ENCODE data around the gene OTOL1.
"Not testable (repeated sequence)": the region's sequence is repeated elsewhere in the genome, so short reads cannot be mapped to it uniquely, and the experiment has no call there.

The OTOL1 gene

GRCh38 chr3:161496508-161496907 lies at the start of gene OTOL1:
Gene OTOL1, plus strand, starts transcription at chr3:161496808. Its CDS starts 0 bp downstream, at chr3:161496808.
- DNase-seq: no peak

GRCh38 chr3:161449785-161450184 lies 46.8 kb upstream of the OTOL1 start:
- no peak for DNase-seq

- no peak for DNase-seq
Measured at GRCh38 chr3:161452179-161452578, 44.4 kb upstream of the OTOL1 start.

DNA sequence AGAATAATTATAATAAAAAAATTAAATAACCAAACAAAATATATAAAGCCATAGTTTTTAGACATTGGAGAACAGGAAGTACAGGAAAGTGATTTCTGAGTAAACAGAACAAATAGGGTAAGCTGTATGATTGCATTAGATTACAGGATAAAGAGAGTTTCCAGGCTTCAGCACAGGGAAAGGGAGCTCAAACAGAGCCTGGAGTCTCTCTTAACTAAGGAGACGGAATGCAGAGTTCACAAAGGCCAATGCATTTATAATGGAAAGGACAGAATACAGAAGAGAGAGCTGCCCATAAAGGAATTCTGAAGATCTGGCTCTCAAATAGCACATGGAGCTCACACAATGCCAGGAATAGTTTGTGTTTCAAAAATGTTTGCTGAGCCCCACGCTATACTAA lies 42.0 kb upstream of the OTOL1 start:
- DNase-seq: no peak

- DNase-seq: no peak
Measured at GRCh38 chr3:161455962-161456361, 40.6 kb upstream of the OTOL1 start.

GRCh38 chr3:161462138-161462537 lies 34.5 kb upstream of the OTOL1 start:
- DNase-seq: no peak

DNA sequence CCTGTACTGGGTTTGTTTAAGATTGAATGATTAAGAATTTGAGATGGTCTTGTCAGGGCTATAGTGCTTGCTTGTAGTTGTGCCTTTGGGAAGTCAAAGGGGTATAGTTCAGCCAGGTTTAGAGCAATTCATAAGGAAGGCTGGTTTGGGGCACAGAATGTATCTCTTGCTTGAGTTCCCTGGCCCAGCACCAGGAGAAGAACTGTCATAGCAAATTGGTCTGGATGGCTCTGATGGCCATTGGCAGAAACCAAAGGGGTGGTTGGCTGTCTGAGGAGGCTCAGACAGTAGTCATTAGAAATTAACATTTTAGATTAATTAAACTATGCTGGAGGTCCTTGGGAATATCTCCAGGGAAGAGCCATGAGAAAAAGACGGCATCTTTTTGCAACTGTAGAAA lies 25.4 kb upstream of the OTOL1 start:
- DNase-seq: no peak

DNA sequence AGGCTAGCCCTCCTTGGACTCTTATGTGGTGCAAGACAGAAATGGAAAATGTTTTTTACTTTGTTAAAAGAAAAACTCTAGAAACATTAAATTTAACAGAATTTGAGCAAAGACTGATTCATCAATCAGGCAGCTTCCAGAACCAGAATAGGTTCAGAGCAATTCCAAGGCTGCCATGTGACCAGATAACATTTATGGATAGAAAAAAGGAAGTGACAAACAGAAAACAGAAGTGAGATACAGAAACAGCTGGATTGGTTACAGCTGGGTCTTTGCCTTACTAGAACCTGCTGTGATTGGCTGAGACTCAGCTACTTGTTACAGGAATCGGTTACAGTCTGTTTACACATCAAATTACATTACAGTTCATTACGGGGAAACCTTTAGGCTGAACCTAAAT lies 22.5 kb upstream of the OTOL1 start:
- DNase-seq: peak; percentile 67

DNA sequence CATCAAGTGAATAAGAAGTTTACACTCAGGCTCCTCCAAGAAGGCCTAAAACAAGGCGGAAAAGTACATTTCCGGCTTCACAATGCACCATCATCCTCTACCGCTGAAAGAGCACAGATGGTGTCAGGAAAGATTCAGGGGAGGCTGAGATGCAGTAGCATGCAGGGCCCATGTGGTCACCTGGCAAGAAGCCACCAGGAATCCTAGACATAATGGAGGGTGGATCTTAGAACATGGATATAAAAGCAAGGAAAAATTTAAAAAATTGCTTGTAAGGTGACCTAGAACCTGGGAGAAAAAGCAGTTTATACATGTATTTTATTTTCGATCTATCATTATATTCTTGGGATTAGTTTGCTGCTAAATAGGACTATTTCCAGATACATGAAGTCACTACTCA lies 21.9 kb upstream of the OTOL1 start:
- peak; percentile 91 for DNase-seq

GRCh38 chr3:161475206-161475605 lies 21.4 kb upstream of the OTOL1 start:
- no peak for DNase-seq

DNA sequence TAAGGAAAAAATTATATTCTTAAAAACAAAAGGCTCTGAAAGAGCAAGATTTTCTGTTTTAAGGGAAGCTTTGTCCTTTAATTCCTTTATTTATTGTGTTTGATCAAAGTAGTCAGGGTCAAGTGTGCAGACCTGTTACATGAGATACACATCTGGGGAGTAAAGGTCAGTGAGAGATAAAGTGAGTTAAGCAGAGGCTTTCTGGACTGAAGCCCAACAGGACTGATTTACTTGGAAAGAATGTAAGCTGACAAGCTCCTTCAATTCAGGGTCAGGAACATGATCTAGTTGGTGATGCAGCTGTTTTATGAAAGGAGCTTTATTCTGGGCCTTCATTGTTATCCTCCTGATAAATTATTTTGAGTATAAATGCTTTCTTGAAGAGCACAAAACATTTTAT lies 20.7 kb upstream of the OTOL1 start:
- no peak for DNase-seq

DNA sequence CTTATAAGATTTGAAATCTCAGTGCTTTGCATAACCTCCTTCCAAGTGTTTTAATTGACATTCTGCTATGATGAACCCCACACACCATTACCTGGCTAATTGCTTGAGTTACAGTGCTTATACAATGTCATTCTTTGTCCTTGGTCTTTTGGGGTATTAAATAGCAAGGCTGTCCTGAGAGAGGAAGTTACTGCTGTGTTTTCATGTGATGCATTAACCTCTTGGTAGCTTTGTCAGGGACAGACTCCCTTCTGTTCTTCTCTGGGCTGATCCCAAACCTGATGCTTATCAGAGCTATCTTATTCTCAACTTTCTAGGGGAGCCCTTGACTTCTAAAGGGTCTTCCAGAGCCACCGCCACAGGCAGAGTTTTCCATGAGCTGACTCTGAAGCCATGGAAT lies 12.4 kb upstream of the OTOL1 start:
- no peak for DNase-seq

DNA sequence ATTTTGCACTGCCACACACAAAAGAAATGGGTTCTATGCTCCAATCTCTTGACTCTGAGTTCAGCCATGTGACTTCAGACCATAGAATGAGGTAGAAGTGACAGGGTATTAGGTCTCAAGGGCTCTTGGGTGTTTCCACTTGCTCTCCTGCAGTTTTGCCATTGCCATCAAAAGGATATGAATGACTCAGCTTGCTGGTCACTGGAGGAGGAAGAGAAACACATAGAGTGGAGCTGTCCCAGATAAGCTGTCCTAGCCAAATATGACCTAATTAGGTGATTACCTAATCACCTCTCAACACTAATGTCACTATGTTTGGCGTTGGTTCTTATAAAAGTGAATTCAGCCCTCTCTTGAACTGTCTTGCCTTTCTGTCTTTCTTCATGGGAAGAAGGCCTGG lies 8.3 kb upstream of the OTOL1 start:
- DNase-seq: not testable (repeated sequence)

DNA sequence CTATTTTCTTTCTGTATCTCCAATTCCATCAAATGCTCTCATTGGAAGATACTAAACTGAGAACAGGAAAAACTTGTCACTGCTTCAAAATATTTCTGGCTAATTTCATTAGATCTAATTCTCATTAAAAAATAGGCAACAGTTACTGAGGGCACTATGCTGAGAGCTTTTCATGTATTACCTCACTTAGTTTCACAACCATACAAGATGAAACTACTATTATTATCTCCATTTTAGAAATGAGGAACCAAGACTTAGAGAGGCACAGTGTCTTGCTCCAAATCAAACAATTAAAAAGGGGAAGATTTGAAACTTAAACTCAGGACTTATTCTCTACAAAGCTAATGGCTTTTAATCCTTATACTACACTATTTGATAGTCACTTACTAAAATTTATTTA lies 7.2 kb upstream of the OTOL1 start:
- DNase-seq: no peak

GRCh38 chr3:161490845-161491244 lies 5.8 kb upstream of the OTOL1 start:
- DNase-seq: not testable (repeated sequence)

DNA sequence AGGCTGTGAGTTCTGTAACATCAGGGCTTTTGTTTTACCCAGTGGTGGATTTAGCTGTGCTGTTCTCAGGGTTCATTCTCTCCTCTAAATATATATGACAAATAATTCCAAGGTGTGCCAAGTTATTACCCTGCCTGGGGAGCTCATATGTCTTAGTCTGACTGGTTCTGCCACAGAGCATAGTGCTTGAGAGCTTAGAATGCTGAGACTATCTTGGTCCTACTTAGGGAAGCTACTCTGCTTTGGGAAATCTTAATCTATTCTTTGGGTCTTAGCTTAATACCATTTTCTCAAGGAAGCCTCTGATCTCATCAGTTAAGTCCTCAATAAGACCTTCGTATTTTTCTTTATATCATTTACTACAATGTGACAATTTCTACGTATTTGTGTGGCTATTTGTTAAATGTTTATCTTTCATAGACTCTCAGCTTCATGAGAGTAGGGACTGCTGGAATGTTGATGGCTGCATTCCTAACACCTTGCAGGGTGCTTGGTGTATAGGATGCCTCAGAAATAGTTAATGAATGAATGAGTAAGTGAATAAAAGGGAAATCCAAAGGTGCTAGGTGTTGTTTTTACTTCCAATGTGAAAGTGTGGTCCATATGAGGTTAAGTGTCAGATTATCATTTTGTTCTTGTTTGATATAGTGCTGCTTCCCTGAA lies 1.8 kb downstream of the OTOL1 start:
- no peak for DNase-seq

DNA sequence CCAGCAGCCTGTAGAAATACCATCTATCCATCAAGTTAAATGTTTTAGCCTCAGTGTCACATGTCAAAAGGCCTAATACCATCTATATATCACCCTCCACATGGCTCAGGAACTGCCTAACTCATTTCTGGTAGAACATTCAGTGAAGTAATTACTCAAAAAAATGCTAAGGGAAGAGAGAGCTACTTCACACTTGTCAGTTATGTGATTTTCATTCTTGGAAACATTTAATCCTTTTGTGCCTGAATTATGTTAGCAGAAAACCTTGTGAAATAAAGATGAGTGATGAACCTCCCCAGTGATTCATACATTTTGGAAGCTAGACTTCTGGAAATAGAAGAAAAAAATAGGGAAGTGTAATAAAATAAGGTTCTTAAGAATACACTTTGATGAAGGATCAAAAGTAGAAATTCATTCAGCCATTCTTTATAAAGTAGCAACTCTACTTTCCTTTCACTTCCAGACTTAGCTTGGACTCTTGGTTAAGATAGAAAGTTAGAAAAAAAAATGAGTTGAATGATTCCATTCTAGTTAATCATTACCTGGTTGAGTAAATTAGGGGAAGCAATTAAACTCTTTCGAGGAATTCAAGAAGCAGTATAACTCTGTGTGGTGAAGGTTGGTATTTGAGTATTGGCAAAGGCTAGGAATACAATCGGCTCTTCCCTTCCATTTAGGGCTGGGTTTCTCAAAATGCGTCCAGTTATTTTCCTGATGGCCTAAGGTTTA lies 3.6 kb downstream of the OTOL1 start:
- DNase-seq: no peak

DNA sequence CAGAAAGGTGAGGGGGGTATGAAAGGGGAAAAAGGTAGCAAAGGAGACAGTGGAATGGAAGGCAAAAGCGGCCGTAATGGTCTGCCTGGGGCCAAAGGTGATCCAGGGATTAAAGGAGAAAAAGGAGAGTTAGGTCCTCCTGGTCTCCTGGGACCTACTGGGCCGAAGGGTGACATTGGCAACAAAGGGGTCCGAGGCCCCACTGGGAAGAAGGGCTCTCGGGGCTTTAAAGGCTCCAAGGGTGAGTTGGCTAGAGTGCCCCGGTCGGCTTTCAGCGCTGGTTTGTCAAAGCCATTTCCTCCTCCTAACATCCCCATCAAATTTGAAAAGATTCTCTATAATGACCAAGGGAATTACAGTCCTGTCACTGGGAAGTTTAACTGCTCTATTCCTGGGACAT lies 6.7 kb downstream of the OTOL1 start:
- no peak for DNase-seq

DNA sequence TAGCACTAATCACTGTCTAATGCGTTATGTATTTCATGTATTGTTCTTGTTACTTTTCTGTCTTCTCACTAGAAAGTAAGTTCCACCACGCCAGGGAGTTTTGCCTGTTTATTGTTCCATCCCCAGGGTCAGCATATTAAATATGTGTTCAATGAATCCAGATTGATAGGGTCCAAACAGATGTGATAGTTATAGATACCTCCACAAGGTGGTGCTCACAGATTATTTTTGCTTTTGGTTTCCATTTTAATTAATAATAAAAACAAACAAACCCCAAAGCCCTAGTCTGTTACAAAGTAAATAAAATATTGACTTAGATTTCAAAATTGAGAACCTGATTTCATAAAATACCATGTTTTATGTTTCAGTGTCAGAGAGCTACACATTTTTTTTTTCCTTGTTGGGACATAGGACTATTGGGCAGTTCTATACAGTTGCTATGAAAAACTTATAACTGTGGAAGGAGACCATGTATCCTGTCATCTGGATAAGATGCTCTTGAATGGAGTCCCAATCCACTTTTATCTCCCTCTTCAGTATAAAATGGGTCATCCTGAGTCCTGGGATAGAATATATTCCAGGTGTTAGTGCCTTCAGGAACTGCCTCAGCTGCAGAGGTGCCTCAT lies 12.4 kb downstream of the OTOL1 start:
- no peak for DNase-seq

DNA sequence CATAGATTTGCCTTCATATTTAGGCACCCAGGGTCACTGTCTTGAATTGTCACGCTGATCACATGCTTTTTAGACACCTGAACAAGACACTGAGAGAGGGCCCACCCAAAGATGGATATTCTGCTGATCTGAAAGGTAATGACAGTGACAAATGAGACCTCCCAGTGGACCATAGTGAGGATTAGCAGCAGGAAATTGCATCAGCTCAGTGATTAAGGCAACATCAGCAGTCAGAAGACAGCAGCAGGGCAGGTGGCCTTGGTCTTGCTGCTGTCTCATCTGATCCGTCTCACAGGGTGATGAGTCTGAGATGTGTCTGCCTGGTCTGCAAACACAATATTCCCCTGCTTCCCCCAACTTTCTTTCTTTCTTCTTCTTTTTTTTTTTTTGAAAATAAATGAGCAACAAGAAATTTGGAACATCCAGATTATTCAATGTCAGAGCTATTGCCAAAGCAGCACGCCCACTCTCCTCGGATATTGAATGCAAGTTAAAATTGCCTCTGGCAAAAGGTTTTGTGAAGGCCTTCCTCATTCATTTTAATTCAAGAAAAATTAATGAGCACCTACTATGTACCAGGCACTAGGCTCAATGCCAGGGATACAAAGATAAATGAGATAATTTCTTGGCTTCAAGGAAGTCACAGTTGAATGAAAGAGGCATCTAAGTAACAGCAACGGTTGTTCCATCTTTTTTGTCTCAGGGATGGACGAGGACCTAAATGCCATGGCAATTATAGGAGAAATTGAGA lies 14.1 kb downstream of the OTOL1 start:
- DNase-seq: no peak

- no peak for DNase-seq
Measured at GRCh38 chr3:161523916-161524315, 27.3 kb downstream of the OTOL1 start.

- DNase-seq: no peak
Measured at GRCh38 chr3:161531930-161532329, 35.3 kb downstream of the OTOL1 start.

GRCh38 chr3:161540594-161540993 lies 44.0 kb downstream of the OTOL1 start:
- DNase-seq: no peak

- no peak for DNase-seq
Measured at GRCh38 chr3:161545824-161546223, 49.2 kb downstream of the OTOL1 start.
